Endothelial cell of umbilical vein (primary cell): Measurements from ENCODE around the gene NAP1L1. TPM values are rescaled to one million over a fixed set of nuclear protein-coding genes. Genes with fewer than 3 reads are reported as not detected.

Source experiments
- BruUV-seq: library from RNA; stranded (reverse); fragments of 400-500 nt; replicated peaks from 2 replicates; lab custom pipeline; 2021; lab: Mats Ljungman, UMichigan
- CTCF ChIA-PET: fragments of 300-600, 350-600 bp; sonication (Branson Sonifier 250); formaldehyde crosslinking; loops from one replicate; lab custom pipeline; 2021; ENCODE audit warnings: antibody characterized with exemption, inconsistent platforms; lab: Charles Lee
- POLR2A ChIA-PET: fragments of 300-600, 350-600 bp; sonication (Branson Sonifier 250); formaldehyde crosslinking; loops from one replicate; lab custom pipeline; 2021; ENCODE audit warnings: antibody characterized with exemption, inconsistent platforms; lab: Charles Lee
- DNase-seq: peaks from one replicate; pipeline ENCODE4 v3.0.0-alpha.2; 2011; ENCODE audit warnings: low read depth, low spot score
- FAIRE-seq: peaks from 2 replicates; lab custom pipeline; 2011; peaks lifted over from hg19 to GRCh38; lab: Jason Lieb, UNC
- H2AFZ ChIP-seq: 2 replicates; pipeline ENCODE4 v1.6.0; 2012; ENCODE audit warnings: low read depth, low read length, control low read depth, inconsistent platforms
- H3K27ac ChIP-seq: 2 replicates; pipeline ENCODE4 v1.5.1; 2011; ENCODE audit warnings: low read depth, mild to moderate bottlenecking, control low read depth, low read length, moderate library complexity; ENCODE audit not compliant: insufficient read depth
- H3K27me3 ChIP-seq, 2 experiments: 2 replicates each; pipeline versions ENCODE4 v1.6.0 to v1.6.1; 2011; ENCODE audit warnings: low read length in 2 of 2, mixed read lengths in 1 of 2; ENCODE audit not compliant: control insufficient read depth in 2 of 2, insufficient read depth in 2 of 2
- H3K36me3 ChIP-seq, 2 experiments: 2 replicates in 1 of 2; 3 replicates in 1 of 2; pipeline ENCODE4 v1.5.1; 2011; ENCODE audit warnings: low read length in 2 of 2, mild to moderate bottlenecking in 1 of 2, moderate library complexity in 1 of 2; ENCODE audit not compliant: control insufficient read depth in 2 of 2, insufficient read depth in 2 of 2; ENCODE audit errors: extremely low read depth in 1 of 2
- H3K4me1 ChIP-seq: 3 replicates; pipeline ENCODE4 v1.5.1; 2011; ENCODE audit warnings: mild to moderate bottlenecking, low read length; ENCODE audit not compliant: control insufficient read depth, insufficient read depth; ENCODE audit errors: extremely low read depth
- H3K4me2 ChIP-seq: 2 replicates; pipeline ENCODE4 v1.6.1; 2011; ENCODE audit warnings: low read length, control low read depth, mixed read lengths; ENCODE audit not compliant: insufficient read depth
- H3K4me3 ChIP-seq, 3 experiments: fragments of 200-600 bp in 1 of 3; sonication (generic), shearing (Covaris generic) in 1 of 3; replicated peaks in 1 of 3; 2 replicates each; pipeline ENCODE4 v1.5.1; 2011 to 2016; ENCODE audit warnings: control low read depth in 3 of 3, low read length in 3 of 3, mild to moderate bottlenecking in 2 of 3, inconsistent platforms in 1 of 3, low read depth in 1 of 3, moderate library complexity in 1 of 3; ENCODE audit not compliant: insufficient read depth in 1 of 3
- H3K79me2 ChIP-seq: 2 replicates; pipeline ENCODE4 v1.6.0; 2012; ENCODE audit warnings: low read length, inconsistent platforms; ENCODE audit not compliant: control insufficient read depth, insufficient read depth
- H3K9ac ChIP-seq: replicated peaks from 2 replicates; pipeline ENCODE3; 2011; ENCODE audit warnings: low read length, control low read depth; ENCODE audit not compliant: insufficient read depth; ENCODE audit errors: extremely low read depth
- H3K9me1 ChIP-seq: replicated peaks from 3 replicates; pipeline ENCODE4 v1.6.0; 2011; ENCODE audit warnings: mild to moderate bottlenecking, low read length; ENCODE audit not compliant: control insufficient read depth, insufficient read depth; ENCODE audit errors: extremely low read depth
- H3K9me3 ChIP-seq: replicated peaks from 2 replicates; pipeline ENCODE4 v1.5.1; 2012; ENCODE audit warnings: low read length, inconsistent platforms; ENCODE audit not compliant: control insufficient read depth, insufficient read depth
- H4K20me1 ChIP-seq: replicated peaks from 2 replicates; pipeline ENCODE3; 2011; ENCODE audit warnings: mild to moderate bottlenecking, low read length; ENCODE audit not compliant: control insufficient read depth, insufficient read depth; ENCODE audit errors: extremely low read depth
- CTCF ChIP-seq, 2 donors: IDR thresholded peaks; 1 replicate in 1 of 2; 2 replicates in 1 of 2; pipeline ENCODE4 v1.5.1; 2011; ENCODE audit warnings: low read length in 2 of 2, mild to moderate bottlenecking in 2 of 2, moderate library complexity in 2 of 2, control low read depth in 1 of 2, inconsistent platforms in 1 of 2, low read depth in 1 of 2; ENCODE audit not compliant: insufficient read depth in 1 of 2; ENCODE audit errors: extremely low read depth in 1 of 2
- EZH2 ChIP-seq: IDR thresholded peaks from 2 replicates; pipeline ENCODE4 v1.6.1; 2012; ENCODE audit warnings: borderline replicate concordance, low read depth, mild to moderate bottlenecking, moderate library complexity, low read length, inconsistent platforms; ENCODE audit not compliant: severe bottlenecking
- FOS ChIP-seq: IDR thresholded peaks from 2 replicates; pipeline ENCODE4 v1.6.1; 2011; ENCODE audit warnings: mild to moderate bottlenecking, low read length, moderate library complexity, borderline replicate concordance; ENCODE audit not compliant: insufficient read depth
- GATA2 ChIP-seq: IDR thresholded peaks from 2 replicates; pipeline ENCODE4 v1.7.0; 2011; ENCODE audit warnings: low read depth, mild to moderate bottlenecking, moderate library complexity, mixed read lengths, low read length; ENCODE audit not compliant: insufficient read length, insufficient read depth
- JUN ChIP-seq: IDR thresholded peaks from 2 replicates; pipeline ENCODE4 v1.6.1; 2011; ENCODE audit warnings: borderline replicate concordance, low read depth; ENCODE audit not compliant: insufficient read length, insufficient read depth
- MAX ChIP-seq: IDR thresholded peaks from 2 replicates; pipeline ENCODE4 v1.6.1; 2011; ENCODE audit not compliant: insufficient read depth, insufficient read length
- MYC ChIP-seq: IDR thresholded peaks from one replicate; pipeline ENCODE4 v1.6.1; 2011; ENCODE audit warnings: mild to moderate bottlenecking, low read depth, low read length
- POLR2A ChIP-seq: IDR thresholded peaks from 2 replicates; pipeline ENCODE4 v1.6.1; 2012; ENCODE audit warnings: low read depth, mild to moderate bottlenecking, control low read depth, low read length
- POLR2AphosphoS5 ChIP-seq: IDR thresholded peaks from 2 replicates; pipeline ENCODE4 v1.6.1; 2012; ENCODE audit warnings: low read depth, mild to moderate bottlenecking, control low read depth, low read length, moderate library complexity; ENCODE audit not compliant: insufficient read depth
- dilution Hi-C: fragments of 300-500 bp; cut with MboI; formaldehyde crosslinking; loops from one replicate; pipeline ENCODE4 v1.15.0; 2019; ENCODE audit warnings: low sequenced_read_pairs; ENCODE audit not compliant: extremely low pct_ligation_motif_present
- intact Hi-C: fragments of 100-400 bp; cut with micrococcal nuclease; formaldehyde crosslinking; loops from one replicate; pipeline ENCODE4 v1.10.0; 2022
- polyA plus RNA-seq, 4 experiments: library from polyadenylated mRNA; depleted of rRNA in 3 of 4; stranded (reverse) in 3 of 4; unstranded in 1 of 4; fragments of >200 nt; gene quantifications; 2 replicates each; pipeline versions ENCODE4 v1.2.1 to v1.2.3, GENCODE V29; 2011 to 2012; ENCODE audit warnings: missing spikeins in 1 of 4
- total RNA-seq: library from RNA; stranded (reverse); gene quantifications from 2 replicates; pipeline ENCODE4 v1.2.3, GENCODE V29; 2021

NAP1L1 gene
- total and polyA plus RNA-seq, 2 donors (not counting 3 experiments of a cell fraction or from before 2014, with no cell fraction given) = 127 to 649 TPM

GRCh38 chr12:76030341-76031080, 54.0 kb downstream of the NAP1L1 start:
- peak; percentile 58 for DNase-seq
- peak overlapping the region; percentile 87 for H3K27ac ChIP-seq
- no peaks in the 10 kb centered on the region for H3K9me1 ChIP-seq
- ChIA-PET POLR2A (interaction anchor here (0.6 to 3.3 kb wide), 19 partner anchors 33 to 519 kb away, joined by 3 to 20 read pairs (median 5); partner anchors contain the start of gene KRR1), CTCF (interaction anchor here (0.6 to 6.6 kb wide), 23 partner anchors 27 to 504 kb away, joined by 3 to 95 read pairs (median 6); partner anchors contain the start of gene BBS10)
- TF ChIP-seq POLR2AphosphoS5 (peak; percentile 12), CTCF (IDR thresholded peaks at IDR 0.05; ENCODE audit: extremely low read depth in 1 of 2, insufficient read depth in 1 of 2, low read depth in 1 of 2, low read length in 2 of 2) (no peak), MAX (no peak), POLR2A (peak; percentile 32), GATA2 (no peak), EZH2 (no peak), MYC (no peak), FOS (no peak), JUN (no peak)
- no peak for FAIRE-seq
- peaks cover 37% of the 10 kb centered on the region for H3K79me2 ChIP-seq
- H3K9me3 ChIP-seq = no peaks in the 10 kb centered on the region
- peak overlapping the region; percentile 77 to 99 (median 82) for H3K4me3 ChIP-seq
- dilution Hi-C loops = loop anchor here (25.0 kb wide), 1 partner anchor 518 kb away; the partner anchor contains the start of gene KRR1
- H3K9ac ChIP-seq = peak overlapping the region; percentile 99
- BruUV-seq = TSS peak; percentile 20
- H2AFZ ChIP-seq = no peak overlapping the region
- H4K20me1 ChIP-seq = no peaks in the 10 kb centered on the region
- peaks cover 37% of the 10 kb centered on the region for H3K4me1 ChIP-seq
- no peak overlapping the region for H3K4me2 ChIP-seq
- peaks cover 0 to 8% of the 10 kb centered on the region in 2 experiments for H3K36me3 ChIP-seq
- no peaks in the 10 kb centered on the region for H3K27me3 ChIP-seq
- intact Hi-C loops = loop anchor here (1.0 to 10.0 kb wide), 16 partner anchors 34 to 519 kb away; partner anchors contain the start of gene KRR1
